Sigmoid colon (tissue), 3 donors: ENCODE results near the gene SLITRK3.

Experiments
- CTCF ChIP-seq, 4 experiments: fragments of 450-650 bp in 3 of 4; fragments of 200-600 bp in 1 of 4; IDR thresholded peaks; one replicate each; pipeline ENCODE4 v1.5.1; 2016 to 2019; ENCODE audit warnings: antibody characterized with exemption in 4 of 4, mild to moderate bottlenecking in 3 of 4, moderate library complexity in 2 of 4
- POLR2A ChIP-seq, 2 donors: fragments of 450-650 bp; IDR thresholded peaks; one replicate each; pipeline ENCODE4 v1.6.1; 2016; ENCODE audit warnings: antibody characterized with exemption in 2 of 2, mild to moderate bottlenecking in 2 of 2, moderate library complexity in 2 of 2

- no peak for TF ChIP-seq POLR2A (IDR thresholded peaks at IDR 0.05)
- peak in 1 of 4 experiments; percentile 20 for TF ChIP-seq CTCF (IDR thresholded peaks at IDR 0.05)
Measured at GRCh38 chr3:165196577-165197480, 645 bp upstream of the SLITRK3 start.
